HG03064 (cell line): ENCODE measurements around the gene TRPM5.

ENCODE experiments used
- ATAC-seq: cut with Tn5 transposase; IDR thresholded peaks from one replicate; pipeline ENCODE4 v1.9.1; 2021; ENCODE audit warnings: low read depth; ENCODE audit not compliant: unreplicated experiment

Gene TRPM5

DNA sequence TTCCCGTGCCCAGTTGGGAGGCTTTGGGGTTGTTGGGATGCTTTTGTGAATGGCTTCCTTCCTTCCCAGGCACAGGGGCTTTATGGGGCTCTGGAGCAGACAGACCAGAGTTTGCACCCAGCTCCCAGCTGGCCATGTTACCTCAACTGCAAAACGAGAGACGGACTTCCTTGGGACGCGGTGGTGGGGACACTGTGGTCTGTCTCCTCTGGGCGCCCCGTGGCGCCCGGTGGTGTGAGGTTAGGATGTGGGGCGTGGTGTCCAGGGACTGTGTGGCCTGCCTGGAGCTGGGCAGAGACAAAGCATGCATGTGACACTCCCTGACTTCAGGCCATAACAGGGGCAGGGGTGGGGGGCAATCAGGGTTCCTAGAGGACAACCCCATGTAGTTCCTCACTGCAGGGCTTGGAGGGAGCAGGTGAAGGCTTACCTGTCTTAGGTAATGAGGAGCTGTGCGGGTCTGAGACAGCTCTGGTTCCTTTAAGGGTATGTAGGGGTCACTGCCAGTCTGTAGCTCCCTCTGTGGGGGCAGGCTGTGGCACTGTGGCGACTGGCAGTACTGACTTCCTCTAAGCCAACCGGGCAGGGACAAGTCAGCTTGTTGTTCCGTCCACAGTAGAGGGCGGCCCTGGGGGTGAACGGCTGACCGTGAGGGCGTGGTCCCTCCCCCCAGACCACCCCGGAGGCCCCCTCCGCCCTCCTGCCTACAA, 14.9 kb upstream of the TRPM5 start:
- ATAC-seq, result no peak

GRCh38 chr11:2458321-2458720, 14.0 kb upstream of the TRPM5 start:
- no peak for ATAC-seq

DNA sequence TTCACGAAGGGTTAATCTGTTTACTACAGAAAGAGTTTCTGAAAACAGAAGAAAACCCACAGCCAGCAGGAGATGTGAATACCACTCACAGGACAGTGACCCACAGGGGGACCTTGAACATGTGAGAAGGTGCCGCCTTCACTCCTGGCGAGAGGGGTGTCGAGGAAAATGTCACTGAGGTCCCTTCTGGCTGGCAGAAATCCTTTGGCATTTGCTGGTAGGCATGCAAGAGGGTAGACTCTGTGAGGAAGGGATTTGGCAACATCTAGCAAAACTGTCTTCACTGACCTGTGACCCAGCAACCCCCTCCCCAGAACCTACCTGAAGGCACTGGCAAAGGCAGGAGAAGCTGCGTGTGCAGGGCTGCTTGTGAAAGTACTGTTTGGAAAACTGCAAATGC, 9.1 kb upstream of the TRPM5 start:
- ATAC-seq, result no peak

DNA sequence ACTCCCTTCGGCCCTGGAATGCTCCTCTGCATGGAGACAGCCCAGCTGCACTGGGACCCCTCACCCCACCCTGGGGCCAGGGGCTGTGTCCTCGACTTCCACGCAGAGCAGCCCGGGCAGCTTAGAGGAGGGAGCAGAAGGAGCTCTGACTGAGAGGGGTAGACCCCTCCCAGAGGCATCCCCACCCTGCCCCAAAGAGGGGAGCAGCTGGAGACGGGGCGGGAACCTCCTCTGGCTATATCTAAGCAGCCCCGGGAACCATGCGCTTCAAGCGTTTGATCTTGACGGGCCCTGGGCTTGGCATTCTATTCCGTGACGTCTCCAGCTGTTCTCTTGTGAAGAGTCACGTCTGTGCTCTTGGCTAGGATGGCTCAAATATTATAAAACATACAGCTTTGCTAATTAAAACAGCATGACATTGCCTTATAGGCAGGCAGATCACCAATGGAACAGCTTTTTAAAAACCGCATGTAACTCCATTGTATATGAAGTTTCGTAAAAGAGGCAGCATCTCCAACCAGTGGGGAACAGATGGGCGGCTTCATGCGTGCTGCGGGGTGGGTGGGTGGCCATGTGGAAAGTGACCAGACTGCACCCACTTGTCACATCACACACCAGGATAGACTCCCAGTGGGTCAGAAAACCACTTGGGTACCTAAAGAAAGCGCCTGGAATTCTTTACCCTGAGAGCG, 8.2 kb upstream of the TRPM5 start:
- no peak for ATAC-seq

- no peak for ATAC-seq
Observed at GRCh38 chr11:2451916-2452315, 7.6 kb upstream of the TRPM5 start.

DNA sequence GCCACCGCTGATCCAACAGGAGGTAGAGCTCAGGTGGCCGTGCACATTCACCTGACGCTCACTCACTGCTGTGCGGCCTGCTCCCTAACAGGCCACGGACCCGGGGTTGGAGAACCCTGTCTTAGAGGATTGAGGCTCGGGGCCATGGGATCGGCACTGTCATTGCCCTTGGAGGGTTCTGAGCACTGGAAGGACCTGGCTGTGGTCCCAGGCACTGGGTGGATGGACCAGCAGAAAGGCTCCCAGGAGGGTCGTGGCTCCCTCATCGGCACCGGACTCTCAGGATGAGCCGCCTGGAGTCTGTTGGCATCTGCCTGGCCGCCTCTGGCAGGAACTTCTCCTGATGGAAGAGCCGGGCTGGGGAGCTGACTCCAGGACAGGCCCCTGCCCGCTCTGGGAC, 7.0 kb upstream of the TRPM5 start:
- no peak for ATAC-seq

DNA sequence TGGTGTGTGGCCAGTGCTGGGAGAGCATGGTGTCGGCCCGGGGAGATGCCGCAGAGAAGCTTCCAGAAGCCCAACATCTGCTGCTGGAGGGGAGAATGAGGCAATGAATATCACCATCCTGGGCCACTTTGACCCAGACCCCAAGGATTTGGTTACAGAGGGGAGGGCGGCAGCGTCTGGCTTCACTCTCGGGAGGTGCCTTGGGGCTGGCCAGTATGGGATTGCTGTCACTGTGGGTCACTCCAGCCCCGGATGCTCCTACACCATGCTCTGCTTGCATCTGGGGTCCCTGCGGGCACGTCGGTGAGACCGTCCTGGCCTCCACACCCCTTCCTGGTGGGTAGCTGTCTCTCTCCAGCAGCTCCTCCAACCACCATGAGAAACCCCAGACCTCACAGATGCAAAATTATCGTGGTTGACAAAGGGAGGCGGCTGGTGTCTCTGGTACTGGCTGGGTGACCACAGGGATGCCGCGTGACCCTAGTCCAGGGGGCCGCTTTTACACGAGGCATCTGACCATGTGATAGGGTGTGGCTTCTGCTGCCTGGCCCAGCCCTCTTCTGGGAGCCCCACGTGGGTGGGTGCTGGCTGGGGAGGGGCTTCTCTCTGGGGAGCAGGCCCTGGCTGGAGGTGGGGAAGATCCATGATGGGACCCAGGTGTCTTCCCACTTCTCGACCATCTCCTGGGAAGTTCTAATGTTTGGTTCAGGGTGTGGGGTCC, 6.2 kb upstream of the TRPM5 start:
- no peak for ATAC-seq

DNA sequence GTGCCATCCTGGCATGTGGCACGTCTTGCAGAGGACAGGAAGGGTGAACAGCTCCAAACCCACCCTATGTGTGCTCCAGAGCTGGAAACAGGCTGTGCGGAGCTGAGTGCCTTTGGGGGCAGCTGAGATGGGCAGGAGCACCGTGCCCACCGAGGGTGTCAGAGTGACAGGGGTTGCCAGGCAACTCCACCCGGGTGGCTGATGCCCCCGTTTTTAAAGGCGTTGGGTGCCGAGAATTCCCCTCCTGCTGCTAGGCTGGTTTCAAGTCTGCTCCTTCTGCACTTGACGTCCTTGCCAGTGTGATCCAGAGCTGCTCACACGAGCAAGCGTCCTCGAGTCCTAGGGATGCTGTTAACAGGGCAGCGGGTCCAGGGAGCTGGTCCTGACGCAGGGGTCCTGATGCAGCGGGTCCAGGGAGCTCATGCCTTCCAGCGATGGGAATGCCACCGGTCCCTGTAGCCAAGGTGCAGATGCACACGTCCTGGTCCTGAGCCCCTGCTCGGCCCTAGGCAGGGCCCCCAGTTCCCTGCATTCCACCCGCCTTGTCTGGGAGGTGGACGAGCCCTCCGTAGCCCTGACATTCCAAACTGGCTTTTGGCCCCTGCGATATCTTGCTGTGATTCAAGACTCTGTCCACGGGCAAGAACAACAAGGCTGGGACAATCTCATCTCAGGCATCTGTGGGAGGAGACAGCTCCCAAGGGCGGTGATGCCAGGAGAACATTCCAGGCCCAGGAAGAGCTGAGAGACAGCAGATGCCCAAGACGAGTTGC, 5.4 kb upstream of the TRPM5 start:
- no peak for ATAC-seq

DNA sequence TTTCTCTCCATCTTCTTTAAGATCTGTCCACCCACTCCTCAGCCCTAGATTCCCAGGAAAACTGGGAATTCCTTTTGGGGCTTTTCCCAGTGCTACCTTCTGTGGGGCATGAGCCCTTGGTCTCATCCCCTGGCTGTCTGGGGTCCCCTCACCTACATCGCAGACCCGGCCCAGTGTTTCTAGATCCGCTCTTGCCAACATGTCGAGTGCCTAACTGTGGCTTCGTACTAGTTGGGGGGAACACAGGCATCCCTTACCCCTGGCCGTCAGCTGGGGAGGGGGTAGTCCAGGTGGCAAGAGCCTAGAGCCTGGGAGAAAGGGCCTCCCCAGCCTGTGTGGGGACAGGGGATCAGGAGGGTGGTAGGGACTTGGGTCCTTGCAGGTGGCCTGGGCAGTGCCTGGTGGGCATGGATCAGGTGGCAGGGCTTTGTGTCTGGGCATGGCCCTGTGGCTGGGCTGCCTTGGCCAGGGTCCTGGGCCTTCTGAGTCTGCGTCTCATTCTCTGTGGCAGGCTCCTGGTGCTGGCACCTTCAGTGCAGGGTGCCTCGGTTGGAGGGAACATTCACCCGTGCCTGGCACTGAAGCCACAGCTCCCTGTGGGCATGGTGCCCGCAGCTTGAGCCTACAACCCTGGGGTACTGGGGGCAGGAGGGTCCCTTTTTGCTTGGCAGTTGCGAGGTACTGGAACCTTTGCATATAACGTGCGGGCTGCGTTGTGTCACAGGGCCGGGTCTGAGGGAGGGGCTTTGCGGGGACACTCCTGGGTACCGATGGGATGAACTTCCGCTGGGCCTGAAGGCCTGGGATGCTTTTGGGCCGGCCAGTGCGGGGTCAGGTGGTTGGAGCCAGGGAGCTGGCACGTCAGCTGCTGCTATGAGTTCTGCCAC, 4.6 kb upstream of the TRPM5 start:
- ATAC-seq, result no peak

DNA sequence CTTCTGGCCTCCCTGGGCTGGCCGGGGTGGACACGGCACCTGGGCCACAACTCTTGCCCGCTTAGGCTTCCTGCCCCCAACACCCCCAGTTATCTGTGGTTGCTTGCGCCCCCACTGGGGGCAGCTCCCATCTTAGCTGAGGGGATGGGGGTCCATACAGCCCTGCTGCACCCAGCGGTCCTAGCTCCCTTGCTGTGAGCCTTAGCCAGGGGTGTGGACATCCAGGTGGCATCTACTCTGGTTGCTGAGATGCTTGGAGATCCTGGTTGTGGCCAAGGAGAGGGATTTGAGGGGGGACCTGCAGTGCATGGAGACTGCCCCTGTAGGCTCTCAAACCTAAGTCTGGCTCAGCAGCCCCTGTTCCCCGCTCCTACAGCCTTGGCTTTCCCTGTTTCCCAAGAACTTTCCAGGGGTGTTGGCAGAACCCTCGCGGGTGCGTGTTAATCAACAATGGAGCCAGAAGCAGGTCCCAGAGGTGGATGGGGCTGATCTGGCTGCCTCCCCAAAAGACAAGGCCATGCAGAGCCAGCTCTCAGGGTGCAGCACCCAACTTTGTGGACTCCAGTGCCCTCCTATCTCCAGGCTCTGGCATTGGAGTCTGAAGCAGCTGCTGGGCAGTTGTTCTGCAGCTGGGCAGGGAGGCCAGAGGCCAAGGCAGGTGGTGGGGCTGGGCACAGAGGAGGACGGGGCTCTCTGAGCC, 3.8 kb upstream of the TRPM5 start:
- ATAC-seq, result no peak

DNA sequence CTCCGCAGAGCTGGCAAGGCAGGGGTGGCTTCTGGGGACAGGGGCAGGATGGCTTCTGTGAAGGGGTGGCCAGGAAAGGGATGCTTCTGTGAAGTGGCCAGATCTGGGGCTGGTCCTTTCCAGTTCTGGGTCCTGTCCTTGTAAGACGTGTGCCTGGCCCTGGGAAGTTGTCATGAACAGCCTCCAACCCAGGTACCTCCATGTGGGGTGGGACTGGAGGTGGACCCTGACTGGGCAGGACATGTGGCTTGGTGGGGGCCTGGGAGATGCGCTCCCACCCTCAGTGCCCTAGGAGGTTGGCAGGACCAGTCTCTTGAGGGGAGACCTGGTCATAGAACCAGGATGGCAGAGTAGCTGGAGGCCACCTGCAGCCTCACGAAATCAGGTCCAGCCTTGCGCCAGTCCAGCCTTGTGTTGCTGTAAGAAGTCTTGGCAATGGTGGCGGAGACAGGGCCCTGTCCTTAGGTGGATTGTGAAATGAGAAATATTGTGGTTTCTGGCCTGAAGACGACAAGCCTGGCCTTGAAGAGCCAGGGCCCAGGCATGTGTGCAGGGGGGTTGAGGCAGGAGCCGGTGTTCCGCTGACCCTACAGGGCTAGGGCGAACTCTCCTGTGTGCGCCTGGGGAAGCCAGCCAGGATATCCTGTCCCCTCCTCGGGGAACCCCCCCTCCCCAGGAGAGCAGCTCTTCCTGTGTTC, 3.1 kb upstream of the TRPM5 start:
- no peak for ATAC-seq

DNA sequence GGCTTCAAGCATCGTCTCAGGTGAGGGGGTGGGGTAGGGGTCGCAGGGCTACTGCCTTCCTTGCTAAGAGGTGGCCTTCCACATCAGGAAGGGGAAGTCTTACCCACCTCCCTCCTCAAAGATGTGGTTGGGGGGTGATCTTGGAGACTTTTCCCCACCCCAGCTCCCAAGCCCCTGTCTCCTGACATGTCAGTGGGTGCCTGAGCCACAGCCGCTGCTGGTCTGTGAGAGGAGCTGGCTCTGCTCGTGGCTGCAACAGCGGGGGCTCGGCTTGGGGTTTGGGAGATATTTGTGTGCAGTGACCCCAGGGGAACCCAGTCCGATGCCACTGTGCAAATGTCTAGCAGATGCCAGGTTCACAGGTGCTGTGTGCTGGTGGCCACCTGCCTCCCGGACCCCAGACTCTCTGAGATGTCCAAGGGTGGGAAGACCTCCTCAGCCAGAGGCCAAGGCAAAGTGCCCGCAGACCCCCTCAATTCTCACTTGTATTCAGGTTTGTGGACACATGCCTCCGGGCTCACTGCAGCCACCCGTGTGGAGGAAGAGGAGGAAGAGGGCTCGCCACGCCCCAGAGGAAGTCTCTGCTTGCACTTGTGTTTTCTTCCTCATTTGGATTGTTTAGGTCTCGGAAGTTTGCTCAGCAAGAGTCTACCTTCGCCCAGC, 2.4 kb upstream of the TRPM5 start:
- no peak for ATAC-seq

GRCh38 chr11:2445746-2446551, 1.6 kb upstream of the TRPM5 start:
- no peak for ATAC-seq

DNA sequence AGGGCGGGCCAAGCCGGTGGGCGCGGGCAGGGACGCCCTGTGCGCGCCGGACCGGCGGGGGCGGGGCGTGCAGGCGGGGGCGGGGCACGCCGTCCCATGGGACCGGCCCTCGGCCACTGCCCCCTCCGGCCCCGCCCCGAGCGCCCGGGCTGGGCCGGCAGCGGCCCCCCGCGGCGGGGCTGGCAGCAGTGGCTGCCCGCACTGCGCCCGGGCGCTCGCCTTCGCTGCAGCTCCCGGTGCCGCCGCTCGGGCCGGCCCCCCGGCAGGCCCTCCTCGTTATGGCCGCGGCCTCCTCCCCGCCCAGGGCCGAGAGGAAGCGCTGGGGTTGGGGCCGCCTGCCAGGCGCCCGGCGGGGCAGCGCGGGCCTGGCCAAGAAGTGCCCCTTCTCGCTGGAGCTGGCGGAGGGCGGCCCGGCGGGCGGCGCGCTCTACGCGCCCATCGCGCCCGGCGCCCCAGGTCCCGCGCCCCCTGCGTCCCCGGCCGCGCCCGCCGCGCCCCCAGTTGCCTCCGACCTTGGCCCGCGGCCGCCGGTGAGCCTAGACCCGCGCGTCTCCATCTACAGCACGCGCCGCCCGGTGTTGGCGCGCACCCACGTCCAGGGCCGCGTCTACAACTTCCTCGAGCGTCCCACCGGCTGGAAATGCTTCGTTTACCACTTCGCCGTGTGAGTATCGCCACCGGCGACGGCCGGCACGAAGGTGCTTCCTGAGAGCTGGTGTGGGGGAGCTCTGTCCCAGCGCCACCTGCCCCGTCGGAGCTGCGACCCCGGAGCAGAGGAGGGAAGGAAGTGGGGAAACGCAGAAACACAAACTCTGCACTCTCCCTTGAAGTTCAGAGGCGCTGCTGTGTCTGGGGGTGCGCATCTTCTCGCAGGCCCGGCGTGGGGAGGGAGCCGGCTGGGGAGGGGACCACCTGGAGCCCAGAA, 769 bp upstream of the TRPM5 start, which contains the start of gene KCNQ1:
TSS of gene KCNQ1 (plus strand) at position 188 of the 925 bp plus-strand sequence. CDS start at position 279, 91 bp downstream.
- ATAC-seq, result no peak

GRCh38 chr11:2443406-2443805, 908 bp downstream of the TRPM5 start:
- no peak for ATAC-seq

GRCh38 chr11:2442589-2442988, 1.7 kb downstream of the TRPM5 start:
- ATAC-seq, result no peak
